HEK293 (cell line): ENCODE measurements around the gene RPS25.

Experiments
- KLF8 ChIP-seq: fragments of 450-650 bp; formaldehyde crosslinking; IDR thresholded peaks from 2 replicates; pipeline ENCODE4 v1.5.1; 2016; ENCODE audit warnings: missing biosample characterization, missing genetic modification characterization
- WT1 ChIP-seq: fragments of 450-650 bp; formaldehyde crosslinking; IDR thresholded peaks from 2 replicates; pipeline ENCODE4 v1.5.1; 2016; ENCODE audit warnings: missing biosample characterization, missing genetic modification characterization
- YY1 ChIP-seq: fragments of 450-650 bp; formaldehyde crosslinking; IDR thresholded peaks from 2 replicates; pipeline ENCODE4 v1.5.1; 2018; ENCODE audit warnings: missing biosample characterization, missing genetic modification characterization
- ZBTB21 ChIP-seq: fragments of 450-650 bp; formaldehyde crosslinking; IDR thresholded peaks from 2 replicates; pipeline ENCODE4 v1.5.1; 2017; ENCODE audit warnings: missing biosample characterization, missing genetic modification characterization
- ZFHX2 ChIP-seq: fragments of 450-650 bp; formaldehyde crosslinking; conservative IDR thresholded peaks from 2 replicates; pipeline ENCODE4 v1.5.1; 2016; ENCODE audit warnings: missing biosample characterization, missing genetic modification characterization
- ZFP41 ChIP-seq: fragments of 450-650 bp; formaldehyde crosslinking; IDR thresholded peaks from 2 replicates; pipeline ENCODE4 v1.5.1; 2016; ENCODE audit warnings: missing biosample characterization, missing genetic modification characterization, borderline replicate concordance
- ZIC2 ChIP-seq: fragments of 450-650 bp; formaldehyde crosslinking; IDR thresholded peaks from 2 replicates; pipeline ENCODE4 v1.5.1; 2016; ENCODE audit warnings: missing biosample characterization, missing genetic modification characterization
- ZNF121 ChIP-seq: fragments of 450-650 bp; formaldehyde crosslinking; IDR thresholded peaks from 2 replicates; pipeline ENCODE4 v1.5.1; 2016; ENCODE audit warnings: missing biosample characterization, missing genetic modification characterization
- ZNF16 ChIP-seq: fragments of 450-650 bp; formaldehyde crosslinking; IDR thresholded peaks from 2 replicates; pipeline ENCODE4 v1.5.1; 2016; ENCODE audit warnings: low read depth, missing biosample characterization, missing genetic modification characterization
- ZNF175 ChIP-seq: fragments of 450-650 bp; formaldehyde crosslinking; IDR thresholded peaks from 2 replicates; pipeline ENCODE4 v1.5.1; 2016; ENCODE audit warnings: missing biosample characterization, missing genetic modification characterization
- ZNF266 ChIP-seq: fragments of 450-650 bp; formaldehyde crosslinking; IDR thresholded peaks from 2 replicates; pipeline ENCODE4 v1.5.1; 2016; ENCODE audit warnings: missing biosample characterization, missing genetic modification characterization, low read depth
- ZNF473 ChIP-seq: fragments of 450-650 bp; formaldehyde crosslinking; IDR thresholded peaks from 2 replicates; pipeline ENCODE4 v1.5.1; 2017; ENCODE audit warnings: missing biosample characterization, missing genetic modification characterization
- ZNF514 ChIP-seq: fragments of 450-650 bp; formaldehyde crosslinking; IDR thresholded peaks from 2 replicates; pipeline ENCODE4 v1.5.1; 2016; ENCODE audit warnings: missing biosample characterization, missing genetic modification characterization
- ZNF558 ChIP-seq: fragments of 450-650 bp; formaldehyde crosslinking; IDR thresholded peaks from 2 replicates; pipeline ENCODE4 v1.5.1; 2016; ENCODE audit warnings: missing biosample characterization, missing genetic modification characterization
- ZNF600 ChIP-seq: fragments of 450-650 bp; formaldehyde crosslinking; IDR thresholded peaks from 2 replicates; pipeline ENCODE4 v1.5.1; 2016; ENCODE audit warnings: missing biosample characterization, missing genetic modification characterization
- ZNF654 ChIP-seq: fragments of 450-650 bp; formaldehyde crosslinking; IDR thresholded peaks from 2 replicates; pipeline ENCODE4 v1.5.1; 2016; ENCODE audit warnings: low read depth, missing biosample characterization, missing genetic modification characterization
- ZNF792 ChIP-seq: fragments of 450-650 bp; formaldehyde crosslinking; IDR thresholded peaks from 2 replicates; pipeline ENCODE4 v1.5.1; 2016; ENCODE audit warnings: missing biosample characterization, missing genetic modification characterization
- ZXDB ChIP-seq: fragments of 450-650 bp; formaldehyde crosslinking; IDR thresholded peaks from 2 replicates; pipeline ENCODE4 v1.5.1; 2016; ENCODE audit warnings: missing biosample characterization, missing genetic modification characterization
- TF ChIP-seq, protein P1 (sequence below): fragments of 450-650 bp; formaldehyde crosslinking; IDR thresholded peaks from 2 replicates; pipeline ENCODE4 v1.5.1; 2016; ENCODE audit warnings: missing biosample characterization, missing genetic modification characterization
- TF ChIP-seq, protein P2 (sequence below): fragments of 450-650 bp; formaldehyde crosslinking; IDR thresholded peaks from 2 replicates; pipeline ENCODE4 v1.5.1; 2016; ENCODE audit warnings: missing biosample characterization, missing genetic modification characterization
- TF ChIP-seq, protein P3 (sequence below): fragments of 450-650 bp; formaldehyde crosslinking; IDR thresholded peaks from 2 replicates; pipeline ENCODE4 v1.5.1; 2016; ENCODE audit warnings: missing biosample characterization, missing genetic modification characterization, low read depth
- TF ChIP-seq, protein P4 (sequence below): fragments of 450-650 bp; formaldehyde crosslinking; IDR thresholded peaks from 2 replicates; pipeline ENCODE4 v1.5.1; 2017; ENCODE audit warnings: missing biosample characterization, mild to moderate bottlenecking, missing genetic modification characterization, moderate library complexity
- TF ChIP-seq, protein P5 (sequence below): sonication (generic); formaldehyde crosslinking; IDR thresholded peaks from 2 replicates; pipeline ENCODE4 v1.8.1; 2022; ENCODE audit warnings: mild to moderate bottlenecking, moderate library complexity, missing genetic modification reagents
- TF ChIP-seq, protein P6 (sequence below): fragments of 450-650 bp; formaldehyde crosslinking; IDR thresholded peaks from 2 replicates; pipeline ENCODE4 v1.5.1; 2016; ENCODE audit warnings: missing biosample characterization, missing genetic modification characterization
- TF ChIP-seq, protein P7 (sequence below): fragments of 450-650 bp; formaldehyde crosslinking; IDR thresholded peaks from 2 replicates; pipeline ENCODE4 v1.5.1; 2016; ENCODE audit warnings: missing biosample characterization, missing genetic modification characterization, borderline replicate concordance

Gene RPS25

DNA sequence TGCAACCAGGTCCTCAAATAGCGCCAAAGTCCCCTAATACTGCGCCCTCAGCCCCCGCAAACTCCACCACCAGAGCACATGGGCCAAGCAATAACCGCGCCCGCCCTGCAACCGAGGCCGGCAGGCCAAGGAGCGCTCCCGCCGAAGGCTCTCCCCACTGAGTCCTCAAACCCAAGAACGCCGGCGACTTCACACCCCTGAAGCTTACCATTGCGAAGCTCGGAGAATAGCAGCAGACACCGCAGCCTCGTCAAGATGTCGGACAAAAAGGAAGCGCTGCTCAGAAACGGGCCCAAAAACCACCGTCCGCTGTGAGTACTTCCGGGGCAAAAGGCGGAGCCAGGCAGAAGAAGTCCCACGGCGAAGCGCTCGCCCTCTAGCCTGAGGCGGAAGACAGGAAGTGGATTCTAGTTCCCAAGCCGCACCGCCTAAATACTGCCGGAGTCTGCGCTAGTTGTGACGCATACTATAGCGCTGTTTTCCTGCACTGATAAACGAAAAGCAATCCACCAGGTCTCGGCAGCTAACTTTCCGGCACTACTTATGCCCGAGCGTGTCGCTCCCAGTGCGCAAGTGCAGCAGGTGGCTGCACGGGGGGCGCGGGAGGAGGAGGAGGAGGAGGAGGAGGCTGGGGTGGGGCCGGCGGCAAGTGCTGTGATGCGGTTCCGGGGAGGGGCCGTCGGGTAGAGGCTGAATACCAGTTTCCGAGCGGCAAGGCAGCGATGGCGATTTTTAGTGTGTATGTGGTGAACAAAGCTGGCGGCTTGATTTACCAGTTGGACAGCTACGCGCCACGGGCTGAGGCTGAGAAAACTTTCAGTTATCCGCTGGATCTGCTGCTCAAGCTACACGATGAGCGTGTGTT, at the start of gene RPS25, which contains the start of gene TRAPPC4 (continued):
- TF ChIP-seq, protein P1, sequence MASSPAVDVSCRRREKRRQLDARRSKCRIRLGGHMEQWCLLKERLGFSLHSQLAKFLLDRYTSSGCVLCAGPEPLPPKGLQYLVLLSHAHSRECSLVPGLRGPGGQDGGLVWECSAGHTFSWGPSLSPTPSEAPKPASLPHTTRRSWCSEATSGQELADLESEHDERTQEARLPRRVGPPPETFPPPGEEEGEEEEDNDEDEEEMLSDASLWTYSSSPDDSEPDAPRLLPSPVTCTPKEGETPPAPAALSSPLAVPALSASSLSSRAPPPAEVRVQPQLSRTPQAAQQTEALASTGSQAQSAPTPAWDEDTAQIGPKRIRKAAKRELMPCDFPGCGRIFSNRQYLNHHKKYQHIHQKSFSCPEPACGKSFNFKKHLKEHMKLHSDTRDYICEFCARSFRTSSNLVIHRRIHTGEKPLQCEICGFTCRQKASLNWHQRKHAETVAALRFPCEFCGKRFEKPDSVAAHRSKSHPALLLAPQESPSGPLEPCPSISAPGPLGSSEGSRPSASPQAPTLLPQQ (tag by site-specific recombination) = peak; percentile 53; the same call in 1 of the 2 replicates
- TF ChIP-seq ZNF175 (no peak), ZXDB (peak; percentile 75; the same call in 1 of the 2 replicates), WT1 (tag by site-specific recombination) (peak; percentile 35), ZNF266 (tag by site-specific recombination) (no peak), ZNF600 (tag by site-specific recombination) (no peak), ZBTB21 (peak; percentile 89), YY1 (tag by site-specific recombination) (peak; percentile 66; the same call in 1 of the 2 replicates), ZNF16 (tag by site-specific recombination) (no peak), ZNF514 (tag by site-specific recombination) (no peak), ZNF792 (tag by site-specific recombination) (0 out of 2 replicates have a peak, but pooled peaks have one; percentile 32), ZFP41 (tag by site-specific recombination) (no peak), ZIC2 (peak; percentile 44; the same call in 1 of the 2 replicates), ZNF558 (tag by site-specific recombination) (no peak), KLF8 (tag by site-specific recombination) (peak; percentile 54), ZNF121 (tag by site-specific recombination) (peak; percentile 47; the same call in 1 of the 2 replicates), ZNF654 (tag by site-specific recombination) (no peak), ZNF473 (tag by site-specific recombination) (no peak), ZFHX2 (tag by site-specific recombination) (no peak)
- TF ChIP-seq, protein P2, sequence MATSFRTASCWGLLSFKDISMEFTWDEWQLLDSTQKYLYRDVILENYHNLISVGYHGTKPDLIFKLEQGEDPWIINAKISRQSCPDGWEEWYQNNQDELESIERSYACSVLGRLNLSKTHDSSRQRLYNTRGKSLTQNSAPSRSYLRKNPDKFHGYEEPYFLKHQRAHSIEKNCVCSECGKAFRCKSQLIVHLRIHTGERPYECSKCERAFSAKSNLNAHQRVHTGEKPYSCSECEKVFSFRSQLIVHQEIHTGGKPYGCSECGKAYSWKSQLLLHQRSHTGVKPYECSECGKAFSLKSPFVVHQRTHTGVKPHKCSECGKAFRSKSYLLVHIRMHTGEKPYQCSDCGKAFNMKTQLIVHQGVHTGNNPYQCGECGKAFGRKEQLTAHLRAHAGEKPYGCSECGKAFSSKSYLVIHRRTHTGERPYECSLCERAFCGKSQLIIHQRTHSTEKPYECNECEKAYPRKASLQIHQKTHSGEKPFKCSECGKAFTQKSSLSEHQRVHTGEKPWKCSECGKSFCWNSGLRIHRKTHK (tag by site-specific recombination) = no peak
- TF ChIP-seq, protein P3, sequence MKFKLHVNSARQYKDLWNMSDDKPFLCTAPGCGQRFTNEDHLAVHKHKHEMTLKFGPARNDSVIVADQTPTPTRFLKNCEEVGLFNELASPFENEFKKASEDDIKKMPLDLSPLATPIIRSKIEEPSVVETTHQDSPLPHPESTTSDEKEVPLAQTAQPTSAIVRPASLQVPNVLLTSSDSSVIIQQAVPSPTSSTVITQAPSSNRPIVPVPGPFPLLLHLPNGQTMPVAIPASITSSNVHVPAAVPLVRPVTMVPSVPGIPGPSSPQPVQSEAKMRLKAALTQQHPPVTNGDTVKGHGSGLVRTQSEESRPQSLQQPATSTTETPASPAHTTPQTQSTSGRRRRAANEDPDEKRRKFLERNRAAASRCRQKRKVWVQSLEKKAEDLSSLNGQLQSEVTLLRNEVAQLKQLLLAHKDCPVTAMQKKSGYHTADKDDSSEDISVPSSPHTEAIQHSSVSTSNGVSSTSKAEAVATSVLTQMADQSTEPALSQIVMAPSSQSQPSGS (tag by site-specific recombination) = no peak
- TF ChIP-seq, protein P4, sequence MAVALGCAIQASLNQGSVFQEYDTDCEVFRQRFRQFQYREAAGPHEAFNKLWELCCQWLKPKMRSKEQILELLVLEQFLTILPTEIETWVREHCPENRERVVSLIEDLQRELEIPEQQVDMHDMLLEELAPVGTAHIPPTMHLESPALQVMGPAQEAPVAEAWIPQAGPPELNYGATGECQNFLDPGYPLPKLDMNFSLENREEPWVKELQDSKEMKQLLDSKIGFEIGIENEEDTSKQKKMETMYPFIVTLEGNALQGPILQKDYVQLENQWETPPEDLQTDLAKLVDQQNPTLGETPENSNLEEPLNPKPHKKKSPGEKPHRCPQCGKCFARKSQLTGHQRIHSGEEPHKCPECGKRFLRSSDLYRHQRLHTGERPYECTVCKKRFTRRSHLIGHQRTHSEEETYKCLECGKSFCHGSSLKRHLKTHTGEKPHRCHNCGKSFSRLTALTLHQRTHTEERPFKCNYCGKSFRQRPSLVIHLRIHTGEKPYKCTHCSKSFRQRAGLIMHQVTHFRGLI (tag by site-specific recombination) = no peak
- TF ChIP-seq, protein P5, sequence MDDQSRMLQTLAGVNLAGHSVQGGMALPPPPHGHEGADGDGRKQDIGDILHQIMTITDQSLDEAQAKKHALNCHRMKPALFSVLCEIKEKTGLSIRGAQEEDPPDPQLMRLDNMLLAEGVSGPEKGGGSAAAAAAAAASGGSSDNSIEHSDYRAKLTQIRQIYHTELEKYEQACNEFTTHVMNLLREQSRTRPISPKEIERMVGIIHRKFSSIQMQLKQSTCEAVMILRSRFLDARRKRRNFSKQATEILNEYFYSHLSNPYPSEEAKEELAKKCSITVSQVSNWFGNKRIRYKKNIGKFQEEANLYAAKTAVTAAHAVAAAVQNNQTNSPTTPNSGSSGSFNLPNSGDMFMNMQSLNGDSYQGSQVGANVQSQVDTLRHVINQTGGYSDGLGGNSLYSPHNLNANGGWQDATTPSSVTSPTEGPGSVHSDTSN (CRISPR knock-in tag) = no peak
- TF ChIP-seq, protein P6, sequence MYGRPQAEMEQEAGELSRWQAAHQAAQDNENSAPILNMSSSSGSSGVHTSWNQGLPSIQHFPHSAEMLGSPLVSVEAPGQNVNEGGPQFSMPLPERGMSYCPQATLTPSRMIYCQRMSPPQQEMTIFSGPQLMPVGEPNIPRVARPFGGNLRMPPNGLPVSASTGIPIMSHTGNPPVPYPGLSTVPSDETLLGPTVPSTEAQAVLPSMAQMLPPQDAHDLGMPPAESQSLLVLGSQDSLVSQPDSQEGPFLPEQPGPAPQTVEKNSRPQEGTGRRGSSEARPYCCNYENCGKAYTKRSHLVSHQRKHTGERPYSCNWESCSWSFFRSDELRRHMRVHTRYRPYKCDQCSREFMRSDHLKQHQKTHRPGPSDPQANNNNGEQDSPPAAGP (tag by site-specific recombination) = peak; percentile 28
- TF ChIP-seq, protein P7, sequence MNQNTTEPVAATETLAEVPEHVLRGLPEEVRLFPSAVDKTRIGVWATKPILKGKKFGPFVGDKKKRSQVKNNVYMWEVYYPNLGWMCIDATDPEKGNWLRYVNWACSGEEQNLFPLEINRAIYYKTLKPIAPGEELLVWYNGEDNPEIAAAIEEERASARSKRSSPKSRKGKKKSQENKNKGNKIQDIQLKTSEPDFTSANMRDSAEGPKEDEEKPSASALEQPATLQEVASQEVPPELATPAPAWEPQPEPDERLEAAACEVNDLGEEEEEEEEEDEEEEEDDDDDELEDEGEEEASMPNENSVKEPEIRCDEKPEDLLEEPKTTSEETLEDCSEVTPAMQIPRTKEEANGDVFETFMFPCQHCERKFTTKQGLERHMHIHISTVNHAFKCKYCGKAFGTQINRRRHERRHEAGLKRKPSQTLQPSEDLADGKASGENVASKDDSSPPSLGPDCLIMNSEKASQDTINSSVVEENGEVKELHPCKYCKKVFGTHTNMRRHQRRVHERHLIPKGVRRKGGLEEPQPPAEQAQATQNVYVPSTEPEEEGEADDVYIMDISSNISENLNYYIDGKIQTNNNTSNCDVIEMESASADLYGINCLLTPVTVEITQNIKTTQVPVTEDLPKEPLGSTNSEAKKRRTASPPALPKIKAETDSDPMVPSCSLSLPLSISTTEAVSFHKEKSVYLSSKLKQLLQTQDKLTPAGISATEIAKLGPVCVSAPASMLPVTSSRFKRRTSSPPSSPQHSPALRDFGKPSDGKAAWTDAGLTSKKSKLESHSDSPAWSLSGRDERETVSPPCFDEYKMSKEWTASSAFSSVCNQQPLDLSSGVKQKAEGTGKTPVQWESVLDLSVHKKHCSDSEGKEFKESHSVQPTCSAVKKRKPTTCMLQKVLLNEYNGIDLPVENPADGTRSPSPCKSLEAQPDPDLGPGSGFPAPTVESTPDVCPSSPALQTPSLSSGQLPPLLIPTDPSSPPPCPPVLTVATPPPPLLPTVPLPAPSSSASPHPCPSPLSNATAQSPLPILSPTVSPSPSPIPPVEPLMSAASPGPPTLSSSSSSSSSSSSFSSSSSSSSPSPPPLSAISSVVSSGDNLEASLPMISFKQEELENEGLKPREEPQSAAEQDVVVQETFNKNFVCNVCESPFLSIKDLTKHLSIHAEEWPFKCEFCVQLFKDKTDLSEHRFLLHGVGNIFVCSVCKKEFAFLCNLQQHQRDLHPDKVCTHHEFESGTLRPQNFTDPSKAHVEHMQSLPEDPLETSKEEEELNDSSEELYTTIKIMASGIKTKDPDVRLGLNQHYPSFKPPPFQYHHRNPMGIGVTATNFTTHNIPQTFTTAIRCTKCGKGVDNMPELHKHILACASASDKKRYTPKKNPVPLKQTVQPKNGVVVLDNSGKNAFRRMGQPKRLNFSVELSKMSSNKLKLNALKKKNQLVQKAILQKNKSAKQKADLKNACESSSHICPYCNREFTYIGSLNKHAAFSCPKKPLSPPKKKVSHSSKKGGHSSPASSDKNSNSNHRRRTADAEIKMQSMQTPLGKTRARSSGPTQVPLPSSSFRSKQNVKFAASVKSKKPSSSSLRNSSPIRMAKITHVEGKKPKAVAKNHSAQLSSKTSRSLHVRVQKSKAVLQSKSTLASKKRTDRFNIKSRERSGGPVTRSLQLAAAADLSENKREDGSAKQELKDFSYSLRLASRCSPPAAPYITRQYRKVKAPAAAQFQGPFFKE (tag by site-specific recombination) = no peak
